OCI-LY3 (cell line): ENCODE results near the gene RHBDL1.
A peak's percentile ranks its signal among the peaks of the same experiment; 100 is the strongest.

Experiments used
- H2AFZ ChIP-seq: fragments of 200-600, 300-600 bp; shearing (Covaris generic); 2 replicates; pipeline ENCODE4 v1.6.0; 2014; ENCODE audit warnings: antibody characterized with exemption, low read depth, low read length
- H3K27ac ChIP-seq: fragments of 200-600, 300-600 bp; sonication (generic); 2 replicates; pipeline ENCODE4 v1.5.1; 2014; ENCODE audit warnings: mild to moderate bottlenecking, low read length, moderate library complexity, mixed read lengths
- H3K27me3 ChIP-seq: fragments of 200-600, 300-600 bp; sonication (generic); 2 replicates; pipeline ENCODE4 v1.6.1; 2014; ENCODE audit warnings: low read depth, low read length, mixed read lengths
- H3K36me3 ChIP-seq: fragments of 200-600, 300-600 bp; sonication (generic); replicated peaks from 2 replicates; pipeline ENCODE3; 2014; ENCODE audit warnings: low read depth, low read length, mixed read lengths
- H3K4me1 ChIP-seq: fragments of 300-600, 200-600 bp; sonication (generic); 2 replicates; pipeline ENCODE4 v1.6.1; 2014; ENCODE audit warnings: low read length, mixed read lengths
- H3K4me2 ChIP-seq: fragments of 200-600, 300-600 bp; sonication (generic); 2 replicates; pipeline ENCODE4 v1.6.1; 2014; ENCODE audit warnings: low read length, mixed read lengths
- H3K4me3 ChIP-seq: fragments of 300-600, 200-600 bp; sonication (generic); 2 replicates; pipeline ENCODE4 v1.5.1; 2014; ENCODE audit warnings: antibody characterized with exemption, mild to moderate bottlenecking, low read length, moderate library complexity
- H3K79me2 ChIP-seq: fragments of 300-600, 200-600 bp; shearing (Covaris generic); 2 replicates; pipeline ENCODE4 v1.6.1; 2014; ENCODE audit warnings: mild to moderate bottlenecking, low read length, mixed read lengths
- H3K9ac ChIP-seq: fragments of 300-600, 200-600 bp; shearing (Covaris generic); 2 replicates; pipeline ENCODE4 v1.6.0; 2014; ENCODE audit warnings: mild to moderate bottlenecking, low read length, moderate library complexity
- H3K9me3 ChIP-seq: fragments of 200-600, 300-600 bp; shearing (Covaris generic); 2 replicates; pipeline ENCODE4 v1.6.1; 2014; ENCODE audit warnings: low read length, mixed read lengths; ENCODE audit not compliant: insufficient read depth
- H4K20me1 ChIP-seq: fragments of 200-600, 300-600 bp; sonication (generic); 2 replicates; pipeline ENCODE4 v1.6.1; 2016; ENCODE audit warnings: low read length, mixed read lengths; ENCODE audit not compliant: insufficient read depth
- EZH2phosphoT487 ChIP-seq: fragments of 200-600 bp; shearing (Covaris generic); IDR thresholded peaks from 2 replicates; pipeline ENCODE4 v1.6.1; 2018; ENCODE audit warnings: antibody characterized with exemption, mixed run types, low read depth
- TF ChIP-seq, protein P1 (sequence below): fragments of 200-600, 300-600 bp; sonication (generic); IDR thresholded peaks from 2 replicates; pipeline ENCODE4 v1.5.1; 2014; ENCODE audit warnings: antibody characterized with exemption, low read length, low read depth

RHBDL1 gene

DNA sequence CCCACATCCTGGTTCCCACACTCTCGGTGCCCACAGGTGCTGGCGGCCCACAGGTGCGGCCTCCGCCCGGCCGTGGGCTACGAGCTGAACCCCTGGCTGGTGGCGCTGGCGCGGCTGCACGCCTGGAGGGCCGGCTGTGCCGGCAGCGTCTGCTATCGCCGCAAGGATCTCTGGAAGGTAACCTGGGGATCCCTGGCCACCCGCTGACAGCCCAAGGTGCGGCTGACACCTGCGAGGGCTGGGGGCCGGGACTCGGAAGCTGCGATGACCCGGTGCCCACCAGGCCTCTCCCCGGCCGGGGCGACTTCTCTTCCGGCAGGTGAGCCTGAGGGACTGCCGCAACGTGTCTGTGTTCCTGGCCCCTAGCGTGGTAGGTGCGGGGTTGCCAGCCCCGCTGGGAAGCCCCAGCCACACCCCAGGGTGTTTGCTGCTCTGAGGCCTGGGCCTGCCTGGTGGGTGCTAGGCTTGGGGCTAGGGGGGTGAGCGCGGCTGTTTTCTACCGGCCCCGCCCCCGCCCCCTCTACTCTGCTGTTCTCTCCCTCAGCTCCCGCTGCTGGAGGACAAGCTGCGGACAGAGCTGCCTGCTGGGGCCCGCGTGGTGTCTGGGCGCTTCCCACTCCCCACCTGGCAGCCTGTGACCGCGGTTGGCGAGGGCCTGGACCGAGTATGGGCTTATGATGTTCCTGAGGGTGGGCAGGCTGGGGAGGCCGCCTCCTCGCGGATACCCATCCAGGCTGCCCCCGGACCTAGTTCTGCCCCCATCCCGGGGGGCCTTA is 46.5 kb downstream of the RHBDL1 start:
- no peaks in the 10 kb centered on the region for H3K27me3 ChIP-seq
- H3K27ac ChIP-seq = peak overlapping the region; percentile 76; the same call in 1 of the 2 replicates
- peaks cover 3% of the 10 kb centered on the region for H3K36me3 ChIP-seq
- peak overlapping the region; percentile 92 for H3K4me3 ChIP-seq
- H3K79me2 ChIP-seq = peaks cover 5% of the 10 kb centered on the region; the same call in 1 of the 2 replicates
- peaks cover 23% of the 10 kb centered on the region for H3K4me1 ChIP-seq
- TF ChIP-seq, protein P1, sequence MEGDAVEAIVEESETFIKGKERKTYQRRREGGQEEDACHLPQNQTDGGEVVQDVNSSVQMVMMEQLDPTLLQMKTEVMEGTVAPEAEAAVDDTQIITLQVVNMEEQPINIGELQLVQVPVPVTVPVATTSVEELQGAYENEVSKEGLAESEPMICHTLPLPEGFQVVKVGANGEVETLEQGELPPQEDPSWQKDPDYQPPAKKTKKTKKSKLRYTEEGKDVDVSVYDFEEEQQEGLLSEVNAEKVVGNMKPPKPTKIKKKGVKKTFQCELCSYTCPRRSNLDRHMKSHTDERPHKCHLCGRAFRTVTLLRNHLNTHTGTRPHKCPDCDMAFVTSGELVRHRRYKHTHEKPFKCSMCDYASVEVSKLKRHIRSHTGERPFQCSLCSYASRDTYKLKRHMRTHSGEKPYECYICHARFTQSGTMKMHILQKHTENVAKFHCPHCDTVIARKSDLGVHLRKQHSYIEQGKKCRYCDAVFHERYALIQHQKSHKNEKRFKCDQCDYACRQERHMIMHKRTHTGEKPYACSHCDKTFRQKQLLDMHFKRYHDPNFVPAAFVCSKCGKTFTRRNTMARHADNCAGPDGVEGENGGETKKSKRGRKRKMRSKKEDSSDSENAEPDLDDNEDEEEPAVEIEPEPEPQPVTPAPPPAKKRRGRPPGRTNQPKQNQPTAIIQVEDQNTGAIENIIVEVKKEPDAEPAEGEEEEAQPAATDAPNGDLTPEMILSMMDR = no peak
- TF ChIP-seq EZH2phosphoT487 = no peak
- H3K9ac ChIP-seq = no peak overlapping the region
- H3K4me2 ChIP-seq = peak overlapping the region; percentile 98
- no peaks in the 10 kb centered on the region for H3K9me3 ChIP-seq
- H4K20me1 ChIP-seq = peaks cover 4% of the 10 kb centered on the region; the same call in 1 of the 2 replicates
- H2AFZ ChIP-seq = no peak overlapping the region

DNA sequence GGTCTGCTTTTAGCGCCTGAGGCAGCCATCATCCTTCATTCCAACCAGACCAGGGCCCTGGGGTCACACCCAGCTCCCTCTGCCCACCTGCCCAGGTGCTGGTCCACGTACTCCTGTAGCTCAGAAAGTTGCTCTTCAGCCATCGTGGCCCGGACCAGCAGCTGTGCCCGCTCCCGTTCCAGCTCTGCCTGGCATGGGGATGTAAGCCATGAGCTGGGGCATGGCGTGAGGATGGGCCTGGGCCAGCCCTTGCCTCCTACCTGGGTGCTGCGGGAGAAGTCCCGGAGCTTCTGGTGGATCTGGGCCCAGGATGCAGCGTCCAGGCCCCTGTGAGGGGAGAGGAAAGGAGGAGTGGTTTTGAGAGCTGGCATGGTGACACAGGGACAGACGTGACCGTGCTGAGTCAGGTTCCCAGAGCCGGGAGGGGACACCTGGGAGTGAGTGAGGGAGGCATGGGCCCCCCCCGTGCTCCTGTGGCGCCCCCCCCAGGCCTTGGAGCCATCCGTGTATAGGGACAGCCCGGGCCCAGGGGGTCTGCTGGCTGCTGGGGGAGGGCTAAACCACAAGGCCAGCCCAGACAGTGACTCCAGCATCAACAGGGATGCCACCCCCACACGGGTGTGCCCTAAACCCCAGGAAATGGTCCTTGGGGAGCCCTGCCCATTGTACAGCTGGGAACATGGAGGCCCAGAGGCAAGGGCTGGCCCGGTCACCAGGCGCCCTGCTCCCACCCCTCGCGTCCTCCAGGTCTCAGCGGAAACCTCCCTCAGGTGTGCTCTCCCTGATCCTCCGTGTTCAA is 47.6 kb downstream of the RHBDL1 start:
- no peaks in the 10 kb centered on the region for H3K9me3 ChIP-seq
- H3K27me3 ChIP-seq = no peaks in the 10 kb centered on the region
- TF ChIP-seq, protein P1 = no peak
- no peak for TF ChIP-seq EZH2phosphoT487
- peaks cover 4% of the 10 kb centered on the region; the same call in 1 of the 2 replicates for H4K20me1 ChIP-seq
- H3K27ac ChIP-seq = no peak overlapping the region
- H3K4me1 ChIP-seq = peaks cover 23% of the 10 kb centered on the region
- no peak overlapping the region for H3K4me2 ChIP-seq
- peaks cover 5% of the 10 kb centered on the region; the same call in 1 of the 2 replicates for H3K79me2 ChIP-seq
- H3K36me3 ChIP-seq = peaks cover 3% of the 10 kb centered on the region
- no peak overlapping the region for H2AFZ ChIP-seq
- H3K4me3 ChIP-seq = no peak overlapping the region
- no peak overlapping the region for H3K9ac ChIP-seq

DNA sequence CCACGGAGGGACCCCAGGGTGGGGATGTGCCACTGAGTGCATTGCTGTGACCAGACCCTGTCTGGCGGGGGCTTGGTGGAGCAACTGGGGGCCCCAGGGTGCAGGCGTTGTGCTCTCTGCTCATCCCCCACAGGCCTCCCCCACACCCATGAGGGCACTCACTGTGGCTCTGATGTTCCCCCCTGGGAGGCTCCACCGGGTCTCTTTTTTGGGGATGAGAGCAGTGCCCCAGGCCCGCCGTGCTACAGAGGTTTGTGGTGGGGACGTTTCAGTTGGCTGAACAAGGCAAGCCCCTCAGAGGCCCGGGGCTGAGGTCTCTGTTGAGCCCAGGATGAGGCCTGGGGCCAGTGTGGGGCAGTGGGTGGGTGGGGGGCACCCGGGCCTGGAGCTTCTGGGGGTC is 48.2 kb downstream of the RHBDL1 start:
- H3K9me3 ChIP-seq = no peaks in the 10 kb centered on the region
- H3K9ac ChIP-seq = no peak overlapping the region
- no peaks in the 10 kb centered on the region for H3K27me3 ChIP-seq
- peaks cover 5% of the 10 kb centered on the region; the same call in 1 of the 2 replicates for H3K79me2 ChIP-seq
- TF ChIP-seq, protein P1 = no peak
- no peak for TF ChIP-seq EZH2phosphoT487
- H4K20me1 ChIP-seq = peaks cover 4% of the 10 kb centered on the region; the same call in 1 of the 2 replicates
- H2AFZ ChIP-seq = no peak overlapping the region
- H3K4me2 ChIP-seq = no peak overlapping the region
- H3K27ac ChIP-seq = no peak overlapping the region
- no peak overlapping the region for H3K4me3 ChIP-seq
- peaks cover 26% of the 10 kb centered on the region for H3K4me1 ChIP-seq
- H3K36me3 ChIP-seq = peaks cover 3% of the 10 kb centered on the region
